HepG2 (cell line): ENCODE data around the gene SCFD2. TPM values are rescaled to one million over a fixed set of nuclear protein-coding genes. Genes with fewer than 3 reads are reported as not detected.

Experiments
- CREBL2 ChIP-seq: sonication (generic); formaldehyde crosslinking; IDR thresholded peaks from 2 replicates; pipeline ENCODE4 v1.8.1; 2023; ENCODE audit warnings: missing genetic modification reagents, mild to moderate bottlenecking, borderline replicate concordance
- EED ChIP-seq: sonication (generic); formaldehyde crosslinking; IDR thresholded peaks from 2 replicates; pipeline ENCODE4 v1.5.0; 2020; ENCODE audit warnings: mild to moderate bottlenecking, missing genetic modification reagents
- KDM5A ChIP-seq: fragments of 200-600 bp; sonication (generic); IDR thresholded peaks from 2 replicates; pipeline ENCODE4 v1.7.0; 2018; ENCODE audit warnings: antibody characterized with exemption, mild to moderate bottlenecking, low read length, borderline replicate concordance
- RERE ChIP-seq: IDR thresholded peaks from 2 replicates; pipeline ENCODE4 v1.6.1; 2016; ENCODE audit warnings: low read depth, missing genetic modification reagents, missing compliant biosample characterization
- TFDP1 ChIP-seq: IDR thresholded peaks from 2 replicates; pipeline ENCODE4 v1.6.1; 2016; ENCODE audit warnings: missing compliant biosample characterization, missing genetic modification reagents, borderline replicate concordance
- TIGD3 ChIP-seq: sonication (generic); formaldehyde crosslinking; IDR thresholded peaks from 2 replicates; pipeline ENCODE4 v1.5.1; 2020; ENCODE audit warnings: mild to moderate bottlenecking, missing genetic modification reagents, borderline replicate concordance
- ZEB1 ChIP-seq: IDR thresholded peaks from 2 replicates; pipeline ENCODE4 v1.6.1; 2012; ENCODE audit warnings: mild to moderate bottlenecking, low read depth, inconsistent platforms; ENCODE audit not compliant: insufficient replicate concordance
- ZFP37 ChIP-seq: sonication (generic); formaldehyde crosslinking; IDR thresholded peaks from 2 replicates; pipeline ENCODE4 v1.4.0; 2020; ENCODE audit warnings: missing genetic modification reagents, borderline replicate concordance
- ZFP91 ChIP-seq: sonication (generic); formaldehyde crosslinking; IDR thresholded peaks from 2 replicates; pipeline ENCODE4 v1.9.0; 2022; ENCODE audit warnings: missing genetic modification reagents, mild to moderate bottlenecking, borderline replicate concordance
- ZGPAT ChIP-seq: IDR thresholded peaks from 2 replicates; pipeline ENCODE4 v1.6.1; 2016; ENCODE audit warnings: mild to moderate bottlenecking
- ZNF101 ChIP-seq: sonication (generic); formaldehyde crosslinking; IDR thresholded peaks from 2 replicates; pipeline ENCODE4 v1.4.0; 2020; ENCODE audit warnings: mild to moderate bottlenecking, low read depth, missing genetic modification reagents, borderline replicate concordance
- ZNF335 ChIP-seq: sonication (generic); formaldehyde crosslinking; IDR thresholded peaks from 2 replicates; pipeline ENCODE4 v1.4.0; 2020; ENCODE audit warnings: missing genetic modification reagents
- ZNF678 ChIP-seq: sonication (generic); formaldehyde crosslinking; IDR thresholded peaks from 2 replicates; pipeline ENCODE4 v1.4.0; 2020; ENCODE audit warnings: mild to moderate bottlenecking, missing genetic modification reagents
- ZNF839 ChIP-seq: sonication (generic); formaldehyde crosslinking; IDR thresholded peaks from 2 replicates; pipeline ENCODE4 v1.4.0; 2020; ENCODE audit warnings: missing genetic modification reagents, mild to moderate bottlenecking, borderline replicate concordance
- ZSCAN25 ChIP-seq: sonication (generic); formaldehyde crosslinking; IDR thresholded peaks from 2 replicates; pipeline ENCODE4 v1.8.0; 2022; ENCODE audit warnings: mild to moderate bottlenecking, missing genetic modification reagents
- polyA plus RNA-seq, 8 experiments: library from polyadenylated mRNA; depleted of rRNA in 3 of 8; stranded (reverse) in 7 of 8; unstranded in 1 of 8; fragments of >200 nt; fragmentation: Illumina TruSeq in 4 of 8; extraction: Trizol in 4 of 8; gene quantifications; 2 replicates each; pipeline versions ENCODE4 v1.2.1 to v1.2.3, GENCODE V29; 2011 to 2016; ENCODE audit warnings: low read depth in 4 of 8, missing spikeins in 1 of 8, mixed read lengths in 1 of 8; ENCODE audit not compliant: insufficient read depth in 1 of 8
- total RNA-seq, 5 experiments: library from RNA; depleted of rRNA; stranded (reverse); fragments of >200 nt; fragmentation: Illumina TruSeq; extraction: Trizol; gene quantifications; 2 replicates each; pipeline ENCODE4 v1.2.3, GENCODE V29; 2016; ENCODE audit warnings: low read depth in 1 of 5

SCFD2 gene
- total and polyA plus RNA-seq, 2 of the 13 experiments (the other 11 are each of a cell fraction or from before 2014, with no cell fraction given), result 4.6 to 15.6 TPM

GRCh38 chr4:53377319-53378170 is 11.7 kb upstream of the SCFD2 start, which contains the start of gene FIP1L1 (continued):
- TF ChIP-seq ZGPAT (CRISPR knock-in tag), result peak; percentile 86
- TF ChIP-seq ZNF839, result 0 out of 2 replicates have a peak, but pooled peaks have one; percentile 69
- TF ChIP-seq ZNF678 (CRISPR knock-in tag), result no peak; the same call in 1 of the 2 replicates
- TF ChIP-seq TIGD3 (CRISPR knock-in tag), result 0 out of 2 replicates have a peak, but pooled peaks have one; percentile 55
- no peak; the same call in 1 of the 2 replicates for TF ChIP-seq RERE (CRISPR knock-in tag)
- TF ChIP-seq TFDP1 (CRISPR knock-in tag), result peak; percentile 81
- TF ChIP-seq EED (CRISPR knock-in tag), result peak; percentile 82; the same call in 1 of the 2 replicates
- peak; percentile 86; the same call in 1 of the 2 replicates for TF ChIP-seq ZFP91 (CRISPR knock-in tag)
- peak; percentile 54 for TF ChIP-seq ZEB1
- 0 out of 2 replicates have a peak, but pooled peaks have one; percentile 61 for TF ChIP-seq ZNF335 (CRISPR knock-in tag)
- 0 out of 2 replicates have a peak, but pooled peaks have one; percentile 23 for TF ChIP-seq CREBL2 (CRISPR knock-in tag)
- peak; percentile 63; the same call in 1 of the 2 replicates for TF ChIP-seq KDM5A
- 0 out of 2 replicates have a peak, but pooled peaks have one; percentile 22 for TF ChIP-seq ZNF101 (CRISPR knock-in tag)
- TF ChIP-seq ZSCAN25 (CRISPR knock-in tag), result 0 out of 2 replicates have a peak, but pooled peaks have one; percentile 30
- TF ChIP-seq ZFP37 (CRISPR knock-in tag), result 0 out of 2 replicates have a peak, but pooled peaks have one; percentile 44
